Lung (tissue), 12 donors: ENCODE measurements around the gene TBC1D22A. TPM values are rescaled to one million over a fixed set of nuclear protein-coding genes. Genes with fewer than 3 reads are reported as not detected.

Source experiments
- ATAC-seq: fragments of 200-7000 bp; cut with Tn5 transposase; one replicate; pipeline ENCODE4 v1.9.1; 2020; ENCODE audit warnings: moderate number of reproducible peaks; ENCODE audit not compliant: insufficient read depth, low FRiP score
- DNase-seq, 3 donors: peaks; one replicate each; pipeline ENCODE4 v3.0.0-alpha.2; 2013 to 2017
- H3K27ac ChIP-seq, 2 donors: one replicate each; pipeline ENCODE4 v1.5.1; 2013; ENCODE audit warnings: mild to moderate bottlenecking in 2 of 2, moderate library complexity in 2 of 2, control low read depth in 1 of 2, inconsistent platforms in 1 of 2, low read depth in 1 of 2, low read length in 1 of 2
- H3K27me3 ChIP-seq, 3 donors: one replicate each; pipeline ENCODE4 v1.5.1; 2013; ENCODE audit warnings: low read length in 2 of 3; ENCODE audit not compliant: control insufficient read depth in 3 of 3, insufficient read depth in 3 of 3
- H3K36me3 ChIP-seq, 4 donors: one replicate each; pipeline ENCODE4 v1.5.1; 2013; ENCODE audit warnings: low read length in 4 of 4, mild to moderate bottlenecking in 1 of 4, moderate library complexity in 1 of 4; ENCODE audit not compliant: control insufficient read depth in 4 of 4, insufficient read depth in 4 of 4
- H3K4me1 ChIP-seq, 5 donors: one replicate each; pipeline ENCODE4 v1.5.1; 2013; ENCODE audit warnings: low read length in 5 of 5, mild to moderate bottlenecking in 2 of 5, moderate library complexity in 1 of 5; ENCODE audit not compliant: control insufficient read depth in 5 of 5, insufficient read depth in 5 of 5
- H3K4me3 ChIP-seq: one replicate; pipeline ENCODE4 v1.5.1; 2013; ENCODE audit warnings: mild to moderate bottlenecking, control low read depth, moderate library complexity
- H3K9ac ChIP-seq, 2 donors: one replicate each; pipeline ENCODE4 v1.5.1; 2013; ENCODE audit warnings: low read length in 2 of 2, control low read depth in 1 of 2; ENCODE audit not compliant: insufficient read depth in 1 of 2
- H3K9me3 ChIP-seq, 4 donors: one replicate each; pipeline ENCODE4 v1.5.1; 2013; ENCODE audit warnings: low read length in 3 of 4, mild to moderate bottlenecking in 1 of 4, moderate library complexity in 1 of 4; ENCODE audit not compliant: control insufficient read depth in 4 of 4, insufficient read depth in 3 of 4
- WGBS, 2 donors: extraction: QIAGEN DNeasy Blood & Tissue Kit; methylation state at CpG; one replicate each; pipeline ENCODE4 v1.1.7; 2013; 5-methylcytosine and 5-hydroxymethylcytosine counted together
- polyA plus RNA-seq, 2 donors: library from polyadenylated mRNA; stranded (reverse); fragments of 200-250 nt; gene quantifications; one replicate each; pipeline ENCODE4 v1.2.1, GENCODE V29; 2013
- total RNA-seq, 2 donors: library from RNA; depleted of rRNA in 1 of 2; stranded (reverse); fragments of >200 nt in 1 of 2; gene quantifications; one replicate each; pipeline ENCODE4 v1.2.1, GENCODE V29; 2014 to 2021
- TF ChIP-seq, protein P1 (sequence below): IDR thresholded peaks from 2 replicates; pipeline ENCODE4 v1.5.1; 2012; ENCODE audit warnings: mild to moderate bottlenecking; ENCODE audit errors: control extremely low read depth, extremely low read depth
- donor health status: control.
- donor health status: control.
- donor health status: Bipolar disorder and iron deficiency.
- donor health status: healthy.
- donor health status: DM: yes; HTN: yes; CAD: no.

TBC1D22A gene
- total and polyA plus RNA-seq, 4 donors = 20.2 to 38.4 (median 21.0) TPM

DNA sequence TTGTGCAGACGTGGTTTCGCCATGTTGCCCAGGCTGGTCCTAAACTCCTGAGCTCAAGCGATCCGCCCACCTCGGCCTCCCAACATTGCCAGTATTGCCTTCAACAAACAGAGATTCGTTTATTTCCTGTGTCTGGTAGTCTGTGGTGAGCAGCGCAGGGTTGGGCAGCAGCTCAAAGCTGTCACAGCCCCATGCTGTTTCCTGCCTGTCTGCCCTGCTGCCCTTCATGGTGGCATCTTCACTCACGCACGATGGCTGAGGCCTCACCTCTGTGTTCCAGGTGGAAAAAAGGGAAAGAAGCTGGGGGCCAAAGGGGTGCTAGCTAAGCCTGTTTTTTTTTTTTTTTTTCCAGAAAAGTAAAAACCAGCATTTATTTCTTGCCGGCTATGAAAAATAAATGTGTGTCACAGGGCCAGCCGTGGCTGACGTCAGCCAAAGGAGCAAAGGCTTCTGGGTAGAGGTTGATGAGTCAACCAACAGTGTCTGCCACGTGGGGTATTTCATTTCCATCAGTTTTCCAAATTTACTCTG lies 28.8 kb downstream of the TBC1D22A start:
- Histone ChIP-seq H3K4me1 (peaks cover 0 to 15% (median 0%) of the 10 kb centered on the region in 5 donors), H3K36me3 (peaks cover 4 to 27% (median 10%) of the 10 kb centered on the region in 4 donors), H3K4me3 (no peak overlapping the region), H3K27ac (peak overlapping the region in 1 of 2 donors; percentile 90), H3K9ac (no peak overlapping the region), H3K9me3 (peaks cover 0 to 1% (median 0%) of the 10 kb centered on the region in 4 donors), H3K27me3 (no peaks in the 10 kb centered on the region)
- 13 to 36% methylated on average over 13 of the region's 13 CpGs for WGBS, 2 donors
- TF ChIP-seq, protein P1, sequence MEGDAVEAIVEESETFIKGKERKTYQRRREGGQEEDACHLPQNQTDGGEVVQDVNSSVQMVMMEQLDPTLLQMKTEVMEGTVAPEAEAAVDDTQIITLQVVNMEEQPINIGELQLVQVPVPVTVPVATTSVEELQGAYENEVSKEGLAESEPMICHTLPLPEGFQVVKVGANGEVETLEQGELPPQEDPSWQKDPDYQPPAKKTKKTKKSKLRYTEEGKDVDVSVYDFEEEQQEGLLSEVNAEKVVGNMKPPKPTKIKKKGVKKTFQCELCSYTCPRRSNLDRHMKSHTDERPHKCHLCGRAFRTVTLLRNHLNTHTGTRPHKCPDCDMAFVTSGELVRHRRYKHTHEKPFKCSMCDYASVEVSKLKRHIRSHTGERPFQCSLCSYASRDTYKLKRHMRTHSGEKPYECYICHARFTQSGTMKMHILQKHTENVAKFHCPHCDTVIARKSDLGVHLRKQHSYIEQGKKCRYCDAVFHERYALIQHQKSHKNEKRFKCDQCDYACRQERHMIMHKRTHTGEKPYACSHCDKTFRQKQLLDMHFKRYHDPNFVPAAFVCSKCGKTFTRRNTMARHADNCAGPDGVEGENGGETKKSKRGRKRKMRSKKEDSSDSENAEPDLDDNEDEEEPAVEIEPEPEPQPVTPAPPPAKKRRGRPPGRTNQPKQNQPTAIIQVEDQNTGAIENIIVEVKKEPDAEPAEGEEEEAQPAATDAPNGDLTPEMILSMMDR = no peak
- DNase-seq (no peak), ATAC-seq (peak; percentile 56)

DNA sequence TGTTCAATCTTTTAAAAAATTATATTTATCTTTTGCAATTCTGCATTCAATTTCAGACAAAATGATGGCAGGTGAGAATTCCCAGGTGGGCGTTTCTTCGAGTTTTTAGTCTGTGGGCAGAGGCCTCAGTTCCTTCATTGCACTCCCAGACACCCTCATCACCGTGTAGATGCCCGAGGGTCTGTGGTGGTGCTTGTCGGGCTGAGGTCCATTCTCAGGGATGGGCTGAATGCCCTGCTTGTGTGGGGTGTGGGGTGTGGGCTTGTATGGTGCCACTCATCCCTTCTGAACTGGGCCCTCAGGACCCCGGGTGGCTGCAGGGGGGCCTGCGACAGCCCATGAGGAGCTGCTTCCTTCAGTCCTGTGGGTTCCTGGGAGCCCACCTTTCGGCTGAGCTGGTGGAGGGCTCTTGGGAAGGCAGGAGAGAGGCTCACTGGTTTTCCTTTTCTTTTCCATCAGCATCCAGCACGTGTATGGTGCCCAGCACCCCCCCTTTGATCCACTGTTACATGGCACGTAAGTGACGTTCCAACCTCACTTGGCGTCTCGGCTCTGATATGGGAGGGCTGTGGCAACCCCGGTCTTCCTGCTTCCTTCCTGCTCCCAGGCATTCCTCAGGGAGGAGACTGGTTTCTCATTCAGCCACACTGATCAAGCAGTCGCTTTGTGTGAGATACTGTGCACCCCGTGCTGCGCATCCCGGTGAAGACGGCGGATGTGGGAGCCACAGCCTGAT lies 29.8 kb downstream of the TBC1D22A start:
- Histone ChIP-seq H3K9me3 (no peaks in the 10 kb centered on the region), H3K36me3 (peaks cover 4 to 34% (median 10%) of the 10 kb centered on the region in 4 donors), H3K27ac (peak overlapping the region in 1 of 2 donors; percentile 29), H3K9ac (no peak overlapping the region), H3K4me3 (no peak overlapping the region), H3K4me1 (peaks cover 0 to 15% (median 0%) of the 10 kb centered on the region in 5 donors), H3K27me3 (no peaks in the 10 kb centered on the region)
- ATAC-seq = no peak
- WGBS, 2 donors = 79% methylated on average over 20 of the region's 20 CpGs
- DNase-seq = no peak
- TF ChIP-seq, protein P1 = no peak

- no peak overlapping the region for H3K9ac ChIP-seq
- no peak overlapping the region for H3K4me3 ChIP-seq
- DNase-seq (no peak), ATAC-seq (no peak)
- TF ChIP-seq, protein P1 = no peak
- 72 to 84% methylated on average over 7 to 8 of the region's 8 CpGs for WGBS, 2 donors
- H3K36me3 ChIP-seq = peaks cover 4 to 38% (median 10%) of the 10 kb centered on the region in 4 donors
- H3K9me3 ChIP-seq = no peaks in the 10 kb centered on the region
- H3K27me3 ChIP-seq = no peaks in the 10 kb centered on the region
- H3K4me1 ChIP-seq = peaks cover 0 to 15% (median 0%) of the 10 kb centered on the region in 5 donors
- peak overlapping the region in 1 of 2 donors; percentile 29 for H3K27ac ChIP-seq
Observed at GRCh38 chr22:46792841-46793261, 30.4 kb downstream of the TBC1D22A start.
